IPS-NIHi7 (cell line): ENCODE measurements around the gene RRP8.

Experiments used
- DNase-seq: peaks from one replicate; pipeline ENCODE4 v3.0.0; 2012; ENCODE audit warnings: mixed read lengths; ENCODE audit errors: extremely low spot score

Gene RRP8

DNA sequence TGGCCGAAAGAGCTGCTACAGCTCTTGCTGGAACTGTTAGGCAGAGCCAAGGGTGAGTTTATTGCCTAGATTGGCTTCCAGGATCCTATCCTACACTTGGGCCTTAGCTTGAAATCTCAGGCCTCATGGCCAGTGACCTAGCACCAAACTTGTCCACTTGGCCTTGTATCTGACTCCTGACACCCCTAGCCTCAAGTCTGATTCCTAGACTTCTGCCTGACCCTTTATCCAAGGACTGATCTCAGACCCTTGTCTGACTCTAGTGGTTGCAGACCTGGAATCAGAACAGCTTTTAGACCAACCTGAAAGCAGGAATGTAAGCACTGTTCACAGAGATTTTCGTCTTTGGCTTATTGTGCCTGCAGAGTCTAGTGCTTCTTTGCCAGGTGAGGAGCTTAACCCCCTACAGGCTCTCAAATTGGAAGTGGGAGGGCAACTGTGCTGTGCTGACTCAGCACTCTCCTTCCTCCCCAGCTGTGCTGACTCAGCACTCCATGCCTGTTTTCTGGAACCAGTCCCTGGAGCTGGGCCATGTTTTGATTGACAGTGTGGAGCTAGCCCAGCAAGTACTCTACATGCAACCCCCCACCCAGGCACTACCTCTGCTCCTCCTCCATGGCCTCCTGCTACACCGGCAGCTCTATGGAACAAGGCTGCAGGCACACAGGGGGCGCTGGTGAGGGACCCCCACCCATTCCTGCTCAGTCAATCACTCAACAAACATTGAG lies 35.1 kb downstream of the RRP8 start:
- peak; percentile 85 for DNase-seq

DNA sequence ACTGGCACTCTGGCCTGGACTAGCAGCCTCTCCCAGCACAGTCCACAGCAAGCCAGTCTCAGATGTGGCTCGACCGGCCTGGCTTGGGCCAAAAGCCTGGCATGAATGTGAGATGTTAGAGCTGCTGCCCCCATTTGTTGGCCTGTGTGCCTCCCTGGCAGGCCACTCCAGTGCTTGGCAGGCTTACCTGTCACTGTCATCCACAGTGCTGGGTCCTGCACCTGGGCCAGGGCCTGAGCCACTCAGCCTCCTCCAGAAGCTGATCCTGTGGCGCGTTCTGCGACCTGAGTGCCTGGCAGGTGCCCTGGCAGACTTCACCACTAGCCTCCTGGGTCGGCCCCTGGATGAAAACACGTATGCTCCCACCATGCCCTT lies 36.1 kb downstream of the RRP8 start:
- peak; percentile 3 for DNase-seq

DNA sequence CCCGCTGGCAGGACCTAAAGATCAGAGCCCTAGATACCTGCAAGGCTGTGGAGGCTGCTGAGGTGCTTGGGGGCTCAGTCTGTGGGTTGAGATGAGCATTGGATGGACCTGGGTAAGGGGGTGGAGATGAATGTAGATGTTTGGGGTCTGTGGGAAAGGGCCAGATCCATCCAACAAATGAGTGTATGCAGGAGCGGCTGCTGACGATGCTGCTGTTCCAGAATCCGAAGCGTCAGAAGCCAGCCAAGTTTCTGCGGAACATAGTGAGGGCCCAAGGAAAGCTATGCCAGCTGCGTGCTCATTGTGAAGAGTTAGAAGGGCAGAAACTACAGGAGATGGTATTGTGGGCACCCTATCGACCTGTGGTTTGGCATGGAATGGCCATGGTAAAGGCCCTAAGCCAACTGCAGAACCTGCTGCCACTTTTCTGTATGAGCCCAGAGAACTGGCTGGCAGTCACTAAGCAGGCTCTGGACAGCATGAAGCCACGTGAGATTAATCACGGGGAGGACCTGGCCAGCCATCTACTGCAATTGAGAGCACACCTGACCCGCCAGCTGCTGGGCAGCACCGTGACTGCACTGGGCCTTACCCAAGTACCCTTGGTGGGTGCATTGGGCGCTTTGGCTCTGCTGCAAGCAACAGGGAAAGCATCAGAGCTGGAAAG lies 36.6 kb downstream of the RRP8 start:
- DNase-seq = peak; percentile 6

DNA sequence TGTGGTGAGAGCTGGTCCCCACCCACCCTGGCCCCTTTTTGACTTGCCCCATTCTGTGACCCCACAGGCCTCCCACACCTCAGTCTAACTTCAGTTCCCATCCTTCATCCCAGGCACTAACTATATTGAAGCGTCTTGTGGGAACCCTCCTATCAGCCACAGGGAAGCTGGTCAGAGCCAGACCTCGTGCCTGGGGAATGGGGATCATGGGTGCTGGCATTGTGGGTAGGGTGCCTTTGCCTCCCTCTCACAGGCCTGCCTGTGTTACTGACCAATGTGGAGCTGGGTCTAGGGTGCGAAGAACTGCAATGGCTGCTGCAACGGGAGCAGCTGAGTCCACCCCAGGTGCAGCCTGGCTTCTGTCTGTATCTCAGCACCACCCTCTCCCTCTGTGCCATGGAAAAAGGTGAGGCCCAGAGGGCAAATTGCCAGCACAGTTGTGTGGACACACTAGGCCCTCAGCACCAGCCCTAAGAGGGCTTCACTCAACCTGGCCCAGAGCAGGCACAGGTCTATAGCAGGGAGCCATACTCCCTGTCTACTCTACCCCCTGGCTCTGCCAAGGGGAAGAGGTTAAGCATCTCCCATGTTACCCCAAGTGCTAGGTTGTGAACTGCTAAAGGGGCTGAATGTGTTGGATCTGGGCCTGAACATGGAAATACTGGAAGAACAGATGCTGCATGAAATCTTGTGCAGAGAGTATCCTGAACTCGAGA lies 37.3 kb downstream of the RRP8 start:
- DNase-seq = peak; percentile 5

DNA sequence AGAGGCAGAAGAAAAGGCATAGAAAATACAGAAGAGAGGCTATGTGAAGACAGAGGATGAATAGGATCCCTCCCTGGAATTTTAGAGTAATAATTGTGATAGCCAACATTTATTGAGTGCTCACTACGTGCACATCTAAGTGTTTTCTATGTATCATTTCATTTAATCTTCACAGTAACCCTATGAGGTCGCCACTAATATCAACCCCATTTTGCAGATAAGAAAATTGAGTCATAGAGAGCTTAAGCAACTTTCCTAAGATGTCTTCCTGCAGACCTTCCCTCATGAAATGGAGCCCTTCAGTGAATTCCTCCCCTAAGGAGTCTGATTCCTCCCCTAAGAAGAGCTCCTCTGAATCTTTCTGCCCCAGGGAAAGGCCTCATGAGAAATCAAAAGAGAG lies 38.1 kb downstream of the RRP8 start:
- DNase-seq = no peak

DNA sequence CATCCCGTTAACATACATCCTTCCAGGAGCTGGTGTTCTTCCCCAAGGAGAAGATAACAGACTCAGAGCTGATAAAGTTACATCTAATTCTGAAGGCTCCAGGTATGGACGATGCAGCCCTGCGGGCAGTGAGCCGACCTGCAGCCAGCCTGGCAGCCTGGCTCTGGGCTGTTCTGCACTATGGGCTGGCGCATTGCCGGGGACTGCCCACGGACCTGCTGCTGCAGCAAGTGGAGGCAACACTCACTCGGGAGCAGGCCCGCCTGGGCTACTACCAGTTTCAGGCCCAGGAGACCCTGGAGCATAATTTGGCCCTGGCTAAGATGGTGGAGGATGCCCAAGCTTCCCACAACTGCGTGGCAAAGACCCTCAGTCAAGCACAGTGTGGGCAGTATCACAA lies 39.7 kb downstream of the RRP8 start:
- DNase-seq = no peak

DNA sequence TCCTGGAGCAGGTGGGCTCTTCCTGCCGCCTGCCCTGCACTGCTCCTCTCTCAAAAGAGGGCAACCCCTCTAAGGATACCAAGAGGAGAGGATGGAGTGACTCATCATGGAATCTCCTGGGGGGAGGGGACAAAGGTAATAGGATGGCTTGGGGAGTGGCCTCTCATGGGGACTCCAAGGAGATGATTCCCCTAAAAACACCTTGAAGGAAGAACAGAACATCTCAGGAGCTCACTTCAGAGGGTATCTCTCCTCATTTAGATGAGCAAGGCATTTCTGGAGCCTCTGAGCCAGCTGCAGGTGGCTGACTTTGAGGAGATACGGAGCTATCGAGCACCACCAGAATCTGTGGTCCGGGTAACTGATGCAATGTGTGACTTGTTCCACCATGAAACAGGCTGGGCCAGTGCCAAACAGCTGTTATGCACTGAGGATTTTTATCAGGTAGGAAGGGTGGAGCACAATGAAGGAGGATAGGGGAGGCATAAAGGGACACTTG lies 40.2 kb downstream of the RRP8 start:
- DNase-seq = peak; percentile 60

DNA sequence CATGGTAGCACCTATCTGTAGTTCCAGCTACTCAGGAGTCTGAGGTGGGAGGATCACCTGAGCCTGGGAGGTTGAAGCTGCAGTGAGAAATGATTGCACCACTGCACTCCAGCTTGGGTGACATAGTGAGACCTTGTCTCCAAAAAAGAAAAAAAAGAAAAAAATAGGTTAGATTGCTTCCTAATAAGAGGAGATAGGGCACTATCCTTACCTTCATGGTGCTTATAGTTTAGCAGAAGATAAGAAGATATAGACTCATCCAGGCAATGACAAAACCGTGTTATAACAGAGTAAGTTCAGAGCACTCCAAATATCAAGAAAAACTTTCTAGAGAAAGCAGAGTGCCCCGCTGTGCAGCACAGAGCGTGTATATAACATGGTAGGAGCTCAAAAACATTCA lies 42.1 kb downstream of the RRP8 start:
- DNase-seq = no peak

DNA sequence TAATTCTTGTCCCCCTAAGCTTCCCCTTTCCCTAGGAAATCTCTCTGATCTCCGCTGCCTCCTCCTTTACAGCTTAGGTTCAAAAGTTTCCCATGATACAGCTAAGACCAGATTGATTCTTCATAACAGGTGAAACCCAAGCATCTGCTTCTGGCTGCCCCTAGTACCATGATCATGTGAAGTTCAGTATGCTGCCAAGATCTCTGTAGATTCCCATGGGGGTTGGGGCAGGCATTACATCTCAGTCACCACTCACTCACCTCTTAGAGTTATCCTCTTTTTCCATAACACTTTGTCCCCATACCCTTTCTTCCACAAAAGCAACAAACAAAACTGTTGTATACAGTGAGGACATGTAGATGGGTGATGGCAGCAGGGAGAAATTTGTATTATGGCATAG lies 44.0 kb downstream of the RRP8 start:
- DNase-seq = no peak

DNA sequence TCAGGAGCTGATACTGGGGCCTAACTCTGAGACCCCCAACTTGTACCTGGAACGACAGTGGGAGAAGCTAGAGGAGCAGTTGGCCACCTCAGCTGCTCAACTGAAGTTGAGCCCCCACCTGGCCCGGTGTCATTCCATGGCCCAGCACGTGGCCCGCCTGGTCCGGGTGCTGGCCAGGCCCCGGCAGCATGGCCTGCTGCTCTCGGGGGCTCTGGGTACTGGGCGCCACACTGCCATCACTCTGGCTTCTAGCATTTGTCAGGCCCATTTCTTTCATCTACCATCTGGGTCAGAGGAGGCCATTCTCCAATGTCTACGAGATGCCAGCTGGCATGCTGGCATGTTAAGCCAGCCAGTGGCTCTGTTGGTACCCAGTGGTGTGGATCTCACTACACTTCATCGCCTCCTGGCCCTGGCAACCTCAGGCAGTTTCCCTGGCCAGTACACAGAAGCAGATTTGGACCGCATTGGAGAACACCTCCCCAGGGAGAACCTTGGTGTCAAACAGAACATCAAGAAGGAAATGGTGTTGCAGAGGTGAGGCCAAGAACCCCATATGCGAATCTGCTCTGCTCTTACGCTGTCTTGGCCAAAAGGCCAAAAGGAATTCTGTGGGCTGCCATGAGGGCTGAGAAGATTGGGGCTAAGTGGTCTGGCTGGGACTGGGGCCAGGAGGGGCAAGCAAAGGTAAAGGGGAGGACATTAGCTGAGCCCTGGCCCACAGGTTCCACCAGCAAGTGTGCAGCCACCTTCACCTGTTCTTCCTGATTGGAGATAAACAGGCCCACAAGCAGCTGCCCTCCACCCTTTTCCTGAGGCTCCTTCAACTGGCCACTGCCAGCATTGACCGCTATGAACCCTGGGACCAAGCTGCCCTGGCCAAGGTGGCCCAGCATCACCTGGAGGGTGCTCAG lies 45.4 kb downstream of the RRP8 start:
- no peak for DNase-seq

DNA sequence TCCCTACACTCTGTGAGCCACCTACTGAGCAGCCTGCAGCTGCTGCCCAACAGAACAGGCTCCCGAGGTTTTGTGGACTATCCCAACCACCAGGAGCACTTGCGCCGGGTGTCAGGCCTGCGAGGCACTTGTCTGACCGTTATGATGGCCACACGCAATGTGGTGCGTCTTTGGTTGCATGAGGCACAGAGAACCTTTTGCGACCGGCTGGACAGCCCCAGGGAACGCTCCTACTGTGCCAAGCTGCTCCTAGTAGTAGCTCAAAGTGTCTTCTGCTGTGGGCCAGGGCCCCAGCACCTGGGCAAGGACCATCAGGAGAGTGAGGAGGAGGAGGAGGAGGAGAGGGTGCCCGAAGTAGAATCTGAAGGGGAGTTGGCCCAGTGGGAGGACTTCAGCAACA lies 46.4 kb downstream of the RRP8 start:
- DNase-seq = no peak

DNA sequence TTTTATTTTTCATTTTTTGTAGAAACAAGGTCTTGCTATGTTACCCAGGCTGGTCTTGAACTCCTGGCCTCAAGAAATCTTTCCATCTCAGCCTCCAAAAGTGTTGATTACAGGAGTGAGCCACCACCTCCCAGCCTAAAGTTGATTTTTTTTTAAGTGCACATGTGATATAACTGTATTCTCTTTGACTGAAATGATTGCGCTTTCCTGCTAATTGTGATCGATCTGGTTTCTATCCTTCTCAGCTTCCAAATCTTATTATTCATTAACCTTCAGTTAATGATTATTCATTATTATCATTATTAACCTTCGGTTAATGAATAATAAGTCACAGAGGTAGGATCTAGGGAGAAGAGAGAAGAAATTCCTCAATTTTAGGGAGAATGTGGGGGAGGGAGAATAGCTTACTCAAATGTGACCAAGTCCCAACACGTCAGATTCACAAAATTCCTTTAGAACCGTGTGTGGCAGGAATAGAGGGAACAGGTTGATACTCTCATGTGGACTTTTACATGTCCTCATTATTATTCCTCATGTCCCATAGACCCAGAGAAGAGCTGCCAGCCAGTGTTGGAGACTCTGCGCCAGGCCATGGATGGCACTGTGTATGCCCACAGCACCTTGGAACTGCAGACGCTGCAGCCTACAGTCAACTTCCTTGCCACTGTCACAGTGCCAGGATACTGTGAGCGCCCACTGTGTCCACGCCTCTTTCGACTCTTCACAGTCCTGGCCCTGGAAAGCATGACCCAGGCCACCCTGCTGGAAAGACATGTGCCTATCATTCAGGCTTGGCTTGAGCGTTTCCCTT lies 47.1 kb downstream of the RRP8 start:
- DNase-seq = no peak

DNA sequence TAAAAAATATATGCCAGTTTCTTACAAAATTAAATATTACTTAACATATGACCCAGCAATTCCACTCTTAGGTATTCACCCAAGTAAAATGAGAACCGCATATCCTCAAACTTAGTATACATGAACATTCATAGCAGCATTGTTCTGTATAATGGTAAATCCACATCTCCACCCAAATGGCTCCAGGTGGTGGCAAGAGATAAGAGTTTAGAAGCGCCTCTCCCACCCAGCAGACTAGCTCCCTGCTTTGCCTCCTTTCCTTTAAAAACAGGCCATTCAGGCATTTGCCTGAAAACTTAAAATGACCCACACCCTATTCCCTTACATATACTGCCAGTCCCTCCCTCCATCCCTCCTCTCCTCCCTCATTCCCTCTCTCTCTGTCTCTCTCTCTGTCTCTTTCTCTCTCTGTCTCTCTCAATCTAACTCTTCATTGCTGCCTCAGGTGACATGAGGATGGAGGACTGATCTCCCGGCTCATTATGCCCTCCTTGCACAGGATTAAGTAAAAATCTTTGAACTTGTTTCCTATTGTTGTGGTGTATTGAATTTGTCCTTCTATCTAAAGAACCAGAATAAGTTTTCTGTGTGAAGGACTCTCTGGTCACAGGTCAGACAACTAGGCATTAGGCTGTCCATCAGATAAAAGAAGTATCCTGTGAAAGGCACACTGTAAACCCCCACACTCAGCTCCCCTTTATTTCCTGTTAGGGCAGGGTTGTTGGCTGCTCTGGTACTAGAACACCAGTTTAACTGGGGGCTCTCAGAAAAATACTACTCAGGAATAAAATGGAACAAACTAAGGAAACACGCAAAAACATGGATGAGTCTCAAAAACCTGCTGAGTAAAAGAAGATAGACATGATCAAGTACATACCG lies 48.3 kb downstream of the RRP8 start:
- DNase-seq = no peak

DNA sequence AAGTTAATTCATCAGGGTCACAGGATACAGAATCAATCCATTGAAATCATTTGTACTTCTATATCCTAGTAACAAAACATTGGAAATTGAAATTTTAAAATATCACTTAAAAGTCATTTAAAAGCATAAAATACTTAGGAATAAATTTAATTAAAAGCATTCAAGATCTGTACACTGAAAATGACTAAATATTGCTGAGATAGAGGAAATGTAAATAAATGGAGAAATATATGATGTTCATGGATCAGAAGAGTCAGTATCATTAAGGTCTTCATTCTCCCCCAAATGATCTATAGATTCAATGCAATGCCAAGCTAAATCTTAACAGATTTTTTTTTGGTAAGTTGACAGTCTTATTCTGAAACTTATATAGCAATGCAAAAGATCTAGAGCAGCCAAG lies 49.8 kb downstream of the RRP8 start:
- no peak for DNase-seq

DNA sequence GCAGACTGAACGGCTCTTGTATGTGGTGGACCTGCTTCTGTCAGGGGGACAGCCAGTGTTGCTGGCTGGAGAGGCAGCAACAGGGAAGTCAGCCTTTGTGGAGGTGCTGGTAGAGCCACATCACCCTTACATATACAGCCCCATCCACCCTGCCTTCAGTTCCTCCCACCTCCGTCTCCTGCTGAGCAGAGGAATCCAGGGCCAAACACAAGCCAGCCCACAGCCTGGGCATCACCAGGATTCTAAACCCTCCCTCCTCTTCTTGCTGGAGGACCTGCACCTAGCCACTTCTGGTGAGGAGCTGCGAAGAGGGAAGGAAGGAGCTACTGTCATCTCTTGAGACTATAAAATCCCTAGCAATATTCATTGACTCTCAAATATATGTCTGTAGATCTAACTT lies 54.8 kb downstream of the RRP8 start:
- no peak for DNase-seq

DNA sequence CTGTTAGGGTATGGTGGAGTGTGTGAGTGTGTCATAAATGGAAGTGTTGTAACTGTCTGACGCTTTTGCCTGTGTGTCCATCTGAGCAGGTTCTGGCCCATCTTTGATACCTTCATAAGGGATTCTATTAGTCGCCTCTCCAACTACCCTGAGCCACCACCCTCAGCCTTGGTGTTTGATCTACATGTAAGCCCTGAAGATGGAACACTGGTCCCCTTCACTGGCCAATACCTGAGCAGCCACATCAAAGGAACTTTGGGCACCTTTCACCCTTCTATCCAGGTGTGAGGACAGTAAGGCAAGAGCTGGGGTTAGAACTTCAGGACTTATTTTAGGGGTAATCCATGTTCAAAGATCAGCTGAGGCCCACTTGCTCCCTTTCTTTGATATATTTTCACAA lies 55.3 kb downstream of the RRP8 start:
- no peak for DNase-seq

DNA sequence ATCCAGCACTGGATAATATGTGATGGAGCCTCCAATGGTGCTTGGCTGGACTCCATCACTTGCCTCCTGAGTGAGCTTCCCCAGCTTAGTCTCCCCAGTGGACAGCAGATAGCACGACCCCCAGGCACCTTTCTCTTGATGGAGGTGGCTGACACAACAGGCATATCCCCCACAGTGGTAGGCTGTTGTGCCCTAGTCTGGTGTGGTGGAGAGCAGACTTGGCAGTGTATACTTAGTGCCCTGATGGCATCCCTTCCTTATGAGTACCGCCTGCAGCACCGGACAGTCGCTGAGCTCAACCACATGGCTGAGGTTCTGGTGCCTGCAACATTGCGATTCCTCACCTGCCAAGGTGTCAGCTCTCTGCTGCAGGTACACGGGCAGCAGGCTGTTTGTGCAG lies 56.2 kb downstream of the RRP8 start:
- no peak for DNase-seq

DNA sequence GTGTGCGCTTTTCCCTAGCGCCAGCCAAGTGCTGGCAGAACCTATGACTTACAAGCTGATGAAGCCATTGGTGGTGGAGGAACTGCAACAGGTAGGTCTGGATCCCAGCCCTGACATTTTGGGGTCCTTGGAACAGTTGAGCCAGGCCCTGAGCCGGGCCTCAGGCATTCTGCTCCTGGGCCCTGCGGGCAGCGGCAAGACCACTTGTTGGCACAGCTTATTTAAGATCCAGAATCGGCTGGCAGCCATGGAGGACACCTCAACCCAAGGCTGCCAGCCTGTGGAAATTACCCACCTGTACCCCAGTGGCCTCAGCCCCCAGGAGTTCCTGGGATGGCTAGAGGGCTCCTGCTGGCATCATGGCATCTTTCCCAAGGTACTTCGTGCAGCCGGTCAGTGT lies 56.7 kb downstream of the RRP8 start:
- no peak for DNase-seq

DNA sequence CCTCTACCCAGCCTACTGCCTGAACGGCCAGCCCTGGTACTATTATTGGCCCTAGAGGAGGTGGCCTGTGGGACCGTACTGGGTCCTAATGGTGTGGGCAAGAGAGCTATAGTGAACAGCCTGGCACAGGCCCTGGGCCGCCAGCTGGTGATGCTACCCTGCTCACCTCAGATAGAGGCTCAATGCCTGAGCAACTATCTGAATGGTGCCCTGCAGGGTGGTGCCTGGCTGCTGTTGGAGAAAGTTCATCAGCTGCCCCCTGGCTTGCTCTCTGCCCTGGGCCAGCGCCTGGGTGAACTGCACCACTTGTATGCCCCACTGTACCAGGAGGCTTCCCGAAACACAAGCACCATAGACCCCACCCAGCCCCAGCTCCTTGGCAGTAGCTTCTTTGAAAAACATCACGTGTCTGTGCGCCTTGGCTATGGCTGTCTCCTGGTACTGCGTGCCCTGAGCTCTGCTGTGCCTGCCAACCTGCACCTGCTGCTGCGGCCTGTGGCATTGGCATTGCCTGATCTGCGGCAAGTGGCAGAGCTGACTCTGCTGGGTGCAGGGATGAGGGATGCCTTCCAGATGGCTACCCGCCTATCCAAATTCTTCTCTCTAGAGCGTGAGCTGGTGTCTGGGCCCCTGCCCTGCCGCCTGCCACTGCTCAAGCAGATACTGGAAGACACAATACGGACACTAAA lies 57.4 kb downstream of the RRP8 start:
- no peak for DNase-seq
